Cerebellar cortex (tissue), 1 donor: ENCODE results near the gene TENT5C.

Experiments
- DNase-seq: peaks from one replicate; pipeline ENCODE4 v3.0.0-alpha.2; 2015; ENCODE audit warnings: low spot score

TENT5C gene

DNA sequence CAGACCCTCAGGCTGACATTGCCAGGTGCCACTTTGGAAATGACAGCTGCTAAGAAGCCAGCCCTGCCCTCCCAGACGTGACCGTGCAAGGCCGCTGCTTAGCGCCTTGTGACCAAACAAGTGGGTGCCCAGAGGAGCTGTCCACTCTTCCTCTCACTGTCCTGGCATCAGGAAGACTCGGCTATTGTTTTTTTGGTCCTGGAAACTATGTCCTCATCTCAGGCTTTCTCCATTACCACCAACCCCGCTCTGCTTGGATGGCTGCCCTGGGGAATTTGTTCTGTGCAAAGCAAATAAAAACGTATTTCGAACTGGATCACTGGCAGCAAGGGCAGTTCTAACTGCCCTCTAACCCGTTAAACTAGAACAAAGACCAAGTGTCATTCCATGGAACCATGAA, 13.7 kb upstream of the TENT5C start:
- DNase-seq, result no peak

DNA sequence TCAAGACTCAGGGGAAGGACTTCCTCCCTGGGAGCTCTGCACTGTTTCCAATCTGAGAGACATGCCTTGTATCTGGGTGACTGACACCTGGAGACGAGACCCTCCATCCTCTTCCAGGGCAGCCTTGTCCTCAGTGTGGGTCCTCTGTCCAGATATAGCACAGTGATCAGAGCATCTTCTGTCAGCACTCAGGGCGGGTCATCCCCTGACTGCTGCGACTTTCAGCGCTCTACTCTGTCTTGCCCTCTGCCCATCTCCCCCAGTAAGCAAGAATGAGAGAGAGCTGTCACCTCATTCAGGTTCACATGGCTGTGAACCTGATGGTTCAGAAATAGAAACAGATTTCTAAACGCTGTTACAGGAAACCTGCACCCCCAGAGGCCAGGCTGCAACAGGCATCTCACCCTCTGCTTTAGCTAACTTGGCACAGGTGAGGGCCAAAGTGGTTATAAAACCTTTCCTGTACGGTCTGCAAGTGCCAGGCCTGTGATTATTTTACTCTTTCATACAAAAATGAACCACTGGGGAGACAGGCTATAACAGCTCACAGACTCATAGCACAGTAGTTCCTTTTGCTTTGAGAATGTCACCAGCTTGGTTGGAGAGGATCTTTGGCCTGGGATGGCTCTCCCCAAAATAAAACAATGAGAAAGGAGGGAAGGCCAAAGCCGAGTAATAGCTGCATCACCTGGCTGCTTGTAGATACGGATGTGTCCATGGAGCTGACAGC, 11.4 kb upstream of the TENT5C start:
- peak; percentile 69 for DNase-seq

DNA sequence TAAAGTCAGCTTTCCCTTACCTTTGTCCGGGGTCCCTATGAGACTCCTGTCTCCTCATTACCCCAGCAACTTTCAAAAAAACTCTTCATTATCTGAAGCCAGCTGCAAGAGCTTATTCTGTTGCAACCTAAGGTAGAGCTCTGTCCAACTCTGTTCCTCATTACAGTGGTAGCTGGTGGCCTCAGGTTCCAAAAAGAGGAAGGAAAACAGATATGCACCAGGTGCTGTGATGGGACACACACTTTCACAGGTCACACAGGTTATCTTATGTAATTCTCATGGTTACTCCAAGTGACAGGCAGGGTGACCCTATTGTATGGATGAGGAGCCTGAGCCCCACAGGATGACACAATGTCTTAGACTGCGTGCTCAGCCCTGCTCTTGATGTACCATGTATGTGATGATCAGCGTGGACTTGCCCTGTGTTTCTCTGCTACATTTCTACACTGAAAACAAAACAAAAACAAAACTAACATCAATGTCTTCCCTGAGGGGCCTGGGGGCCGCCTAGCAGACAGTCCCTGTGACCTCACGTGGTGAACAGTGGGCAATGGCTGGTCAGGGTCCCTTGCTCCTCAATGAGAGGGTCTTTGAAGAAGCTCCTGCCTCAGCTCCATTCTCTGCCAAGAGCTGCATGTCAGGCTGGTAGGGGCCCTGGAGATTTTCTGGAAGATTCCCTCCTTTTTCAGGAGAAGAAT, 9.7 kb upstream of the TENT5C start:
- DNase-seq, result no peak

DNA sequence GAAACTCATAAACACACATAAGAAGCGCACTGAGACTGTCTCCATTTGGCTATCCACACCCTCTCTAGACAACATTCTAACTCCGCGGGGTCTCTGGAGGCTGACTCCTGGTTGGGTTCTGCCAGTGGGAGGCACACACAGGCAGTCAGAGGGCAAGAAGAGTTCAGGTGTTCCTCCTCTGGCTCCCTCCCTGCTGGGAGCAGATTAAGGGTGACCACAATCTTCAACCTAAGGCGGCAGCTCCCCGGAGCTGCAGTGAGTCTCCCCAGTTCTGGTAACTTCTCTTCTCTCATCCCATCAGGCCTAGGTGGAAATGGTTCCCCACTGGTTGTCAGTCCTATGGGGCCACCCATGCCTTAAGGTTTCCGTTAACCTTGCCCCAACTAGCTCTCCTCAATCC, 7.4 kb upstream of the TENT5C start:
- no peak for DNase-seq

DNA sequence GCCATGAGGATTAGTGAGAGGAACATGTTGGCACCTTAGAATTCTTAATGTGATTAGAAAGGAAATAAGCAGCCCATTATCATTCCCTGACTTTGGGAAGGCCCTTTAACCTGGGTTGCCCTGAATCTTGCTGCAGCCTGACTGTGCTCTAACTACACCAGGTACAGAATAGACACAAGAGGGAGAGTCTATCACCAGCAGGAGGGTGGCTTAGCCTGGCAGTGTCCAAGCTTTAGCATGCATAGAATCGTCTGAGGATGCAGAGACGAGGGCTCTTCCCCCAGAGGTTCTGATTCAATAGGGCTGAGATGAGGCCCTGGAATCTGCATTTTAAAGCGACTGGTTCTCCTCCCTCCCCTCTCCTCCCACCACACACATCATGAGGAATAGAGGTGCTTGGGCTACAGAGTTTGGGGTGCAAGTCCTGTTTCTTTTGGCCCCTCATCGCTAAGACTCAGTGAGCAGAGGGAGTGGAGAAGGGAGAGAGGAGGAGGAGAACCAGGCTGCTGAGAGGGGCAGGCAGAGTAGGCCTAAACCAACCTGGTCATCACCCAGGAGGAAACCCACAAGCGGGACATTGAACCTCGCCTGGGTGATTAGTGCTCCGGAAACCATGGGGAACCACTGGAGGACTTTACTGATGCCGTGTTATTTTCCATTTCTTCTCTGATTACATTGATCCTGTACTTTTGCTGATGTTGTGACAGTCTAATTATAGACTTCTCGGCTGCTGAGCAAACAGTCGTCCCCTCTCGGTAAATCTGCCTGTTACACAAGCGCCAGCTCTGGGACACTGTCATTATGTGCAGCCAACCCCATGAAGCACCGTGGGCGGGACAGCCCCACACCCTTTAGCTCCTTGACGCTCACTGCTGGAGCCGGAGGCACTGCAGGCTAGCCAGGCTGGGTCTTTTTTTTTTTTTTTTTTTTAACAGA, 6.3 kb upstream of the TENT5C start:
- DNase-seq, result no peak

DNA sequence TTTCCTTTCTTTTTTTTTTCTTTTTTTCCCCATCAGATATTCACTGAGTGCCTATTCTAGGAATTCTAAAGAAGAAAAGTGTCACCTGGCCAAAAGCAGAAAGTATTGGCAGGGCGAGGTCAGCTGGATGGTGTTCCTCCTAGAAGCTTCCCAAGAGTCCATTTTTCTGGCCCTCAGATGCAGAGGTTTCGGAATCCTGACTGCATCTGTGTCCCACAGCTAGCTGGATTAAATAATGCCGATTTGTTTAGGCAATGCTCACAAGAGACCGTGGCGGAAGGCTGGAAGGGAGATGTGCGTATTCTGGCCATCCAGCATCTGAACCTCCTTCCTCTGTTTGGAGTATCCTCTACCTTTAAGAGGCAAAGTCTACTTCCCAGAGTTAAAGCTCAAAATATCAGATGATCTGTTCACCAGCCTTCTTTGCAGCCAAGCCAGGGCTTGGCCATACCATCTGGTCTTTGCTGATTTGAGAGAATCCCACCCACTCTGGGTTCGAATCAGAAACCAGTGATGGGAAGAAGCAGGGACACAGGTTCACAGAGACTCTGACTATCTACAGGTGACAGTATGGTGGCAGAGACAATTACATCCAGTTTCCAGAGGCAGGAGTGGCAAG, 5.4 kb upstream of the TENT5C start:
- no peak for DNase-seq

DNA sequence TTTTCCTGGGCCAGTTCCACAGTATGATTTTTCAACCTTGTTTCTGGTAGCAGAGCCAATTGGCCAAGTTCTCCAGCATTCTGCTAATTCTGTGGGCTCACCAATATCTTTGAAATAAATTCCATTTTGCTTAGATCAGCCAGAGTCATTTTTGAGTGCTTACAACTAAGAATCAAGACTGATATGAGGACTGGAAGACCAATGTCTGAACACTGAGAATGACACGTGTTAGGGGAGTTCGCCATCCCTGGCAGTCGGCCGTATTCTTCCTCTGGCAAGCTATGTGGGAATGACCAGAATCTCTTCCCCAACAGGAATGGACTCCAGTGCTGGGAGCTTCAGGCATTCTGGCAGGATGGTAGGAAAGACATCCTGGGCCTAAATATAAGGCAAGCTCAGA, 4.9 kb upstream of the TENT5C start:
- peak; percentile 43 for DNase-seq

DNA sequence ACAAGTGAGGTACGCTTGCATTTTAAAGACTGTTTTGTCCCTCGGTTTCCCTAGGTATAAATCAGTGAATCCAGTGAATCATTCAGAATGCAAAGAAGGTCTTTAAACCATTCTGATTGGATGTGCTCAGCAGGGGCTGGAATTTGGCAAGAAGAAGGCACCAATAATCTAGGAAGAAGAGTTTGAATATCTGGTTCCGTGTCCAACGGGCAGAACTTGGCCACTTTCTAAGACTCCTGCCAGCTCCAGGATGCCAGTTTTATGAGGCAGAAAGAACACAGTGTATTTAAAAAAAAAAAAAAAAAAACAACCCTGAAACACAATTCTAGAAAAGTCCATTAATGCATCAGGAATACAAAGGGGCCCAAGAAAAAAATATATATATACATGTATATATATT, 3.0 kb upstream of the TENT5C start:
- no peak for DNase-seq

DNA sequence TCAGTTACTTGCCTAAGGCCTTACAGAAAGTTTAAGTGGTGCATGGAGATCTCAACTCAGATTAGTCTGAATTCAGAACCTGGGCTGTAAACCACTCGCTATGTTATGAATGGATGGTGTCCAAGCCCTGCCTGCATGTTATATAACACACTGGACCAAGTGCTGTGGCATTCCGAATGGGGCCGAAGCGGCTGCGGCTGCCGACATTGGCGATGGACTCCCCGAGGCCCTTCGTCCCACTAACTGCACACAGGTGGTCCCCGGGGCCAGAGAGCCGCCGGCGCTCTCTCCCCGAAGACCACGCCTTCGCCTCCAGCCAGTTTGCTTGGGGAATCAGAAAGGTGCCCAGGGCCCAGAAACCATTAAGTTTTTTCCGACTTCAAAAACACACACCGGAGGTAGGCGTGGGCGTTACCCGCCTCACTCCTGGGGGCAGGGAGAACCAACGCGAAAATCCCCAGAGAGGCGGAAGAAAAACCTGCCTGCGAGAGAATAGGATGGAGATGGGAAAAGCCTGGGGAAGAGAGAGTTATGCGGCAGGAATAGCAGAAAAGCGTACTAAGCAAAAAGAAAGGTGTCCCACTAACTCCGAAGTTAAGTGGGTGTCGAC, 579 bp upstream of the TENT5C start:
- peak; percentile 77 for DNase-seq

DNA sequence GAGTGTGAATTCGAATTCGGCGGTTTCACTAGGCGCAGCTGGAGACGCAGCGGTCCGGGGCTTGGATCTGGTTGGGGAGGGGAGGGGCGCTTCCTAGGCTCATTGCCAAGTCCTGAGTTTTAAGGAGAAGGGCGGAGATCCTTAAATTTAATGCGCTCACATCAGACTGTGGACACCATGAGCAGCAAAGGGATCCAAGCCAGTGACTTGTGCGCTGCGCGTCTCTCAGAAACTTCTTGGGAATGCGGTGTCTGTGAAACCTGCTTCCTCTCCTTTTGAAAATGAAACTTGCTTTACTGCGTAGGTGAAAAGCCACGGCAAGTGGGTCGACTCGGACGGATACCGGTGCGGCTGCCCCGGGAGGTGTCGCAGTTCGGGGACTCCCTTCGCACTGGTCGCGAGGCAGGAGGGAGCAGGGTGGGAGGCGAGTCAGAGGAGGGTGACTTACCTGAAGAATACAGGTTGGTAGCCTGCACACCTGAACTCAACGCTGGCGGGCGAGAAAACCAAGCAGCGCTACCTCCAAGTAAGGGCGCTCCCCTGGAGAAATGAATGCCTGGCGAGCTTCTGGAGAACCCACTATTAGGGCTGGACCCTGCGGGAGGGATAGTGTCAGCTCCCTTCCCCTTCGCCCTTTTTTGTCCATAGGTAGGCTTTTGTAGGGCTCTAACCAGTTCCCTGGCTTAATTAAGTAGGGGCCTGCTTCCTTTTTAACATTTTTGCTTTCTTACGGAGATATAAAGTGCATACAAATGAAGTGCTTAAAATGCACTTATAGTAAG, 992 bp downstream of the TENT5C start:
- DNase-seq, result no peak

DNA sequence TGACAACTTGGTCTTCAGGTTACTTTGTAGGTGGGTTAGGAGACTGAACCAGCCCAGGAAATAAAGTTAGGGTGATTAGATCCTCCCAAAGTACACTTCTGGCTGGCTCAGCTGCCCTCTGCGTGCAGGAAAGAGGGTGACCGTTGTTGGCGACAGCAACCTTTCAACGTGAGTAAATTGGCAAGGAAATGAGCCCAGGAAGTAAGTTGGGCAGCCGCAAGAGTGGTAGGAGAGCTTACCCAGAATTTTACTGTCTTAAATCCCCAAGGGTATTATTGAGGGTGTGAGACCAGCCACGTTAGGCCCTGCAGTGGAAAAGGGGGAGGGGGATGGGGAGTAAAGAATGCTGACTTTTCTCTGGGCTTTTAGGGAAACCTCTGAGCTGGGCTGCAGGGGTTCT, 1.6 kb downstream of the TENT5C start:
- no peak for DNase-seq

DNA sequence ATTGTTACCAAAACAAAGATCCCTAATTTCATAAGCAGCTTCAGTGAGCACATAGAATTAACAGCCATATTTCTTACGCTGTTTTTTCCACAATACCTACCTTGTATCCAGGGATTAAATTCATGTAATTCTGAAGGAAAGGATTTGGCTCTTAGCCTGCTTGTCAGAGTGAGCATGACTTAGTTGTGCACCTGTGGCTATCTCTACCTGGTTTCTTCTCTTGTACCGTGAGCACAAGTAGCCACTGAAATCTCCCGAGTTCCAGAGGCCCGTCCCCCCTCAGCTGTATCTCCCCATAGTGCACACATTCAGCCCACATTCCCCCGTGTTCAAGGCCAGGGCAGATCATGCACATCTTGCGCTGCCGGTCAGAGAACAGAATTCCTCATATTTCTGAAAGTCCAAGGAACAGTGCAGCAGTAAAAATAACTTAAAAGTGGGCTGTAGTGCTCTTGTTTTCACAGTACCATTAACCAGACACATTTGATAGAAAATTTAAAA, 2.3 kb downstream of the TENT5C start:
- no peak for DNase-seq

DNA sequence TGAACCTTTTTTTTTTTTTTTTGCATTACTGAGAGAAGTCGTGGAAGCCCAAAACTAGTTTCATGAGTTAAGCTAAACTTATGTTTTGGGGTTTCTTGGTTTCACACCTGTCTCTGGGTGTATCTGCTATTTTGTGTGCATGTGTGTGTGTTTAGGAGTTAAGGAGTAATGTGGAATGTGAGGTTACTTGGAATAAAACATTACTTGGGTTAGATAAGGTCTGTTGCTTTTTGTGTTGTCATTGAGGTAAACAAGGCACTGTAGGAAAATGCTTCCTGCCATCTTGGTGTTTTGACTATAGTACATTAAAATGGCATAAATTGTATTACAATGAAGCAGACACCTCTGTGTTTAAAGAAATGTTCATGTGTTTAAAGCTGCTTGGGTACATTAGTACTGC, 2.9 kb downstream of the TENT5C start:
- DNase-seq, result no peak

DNA sequence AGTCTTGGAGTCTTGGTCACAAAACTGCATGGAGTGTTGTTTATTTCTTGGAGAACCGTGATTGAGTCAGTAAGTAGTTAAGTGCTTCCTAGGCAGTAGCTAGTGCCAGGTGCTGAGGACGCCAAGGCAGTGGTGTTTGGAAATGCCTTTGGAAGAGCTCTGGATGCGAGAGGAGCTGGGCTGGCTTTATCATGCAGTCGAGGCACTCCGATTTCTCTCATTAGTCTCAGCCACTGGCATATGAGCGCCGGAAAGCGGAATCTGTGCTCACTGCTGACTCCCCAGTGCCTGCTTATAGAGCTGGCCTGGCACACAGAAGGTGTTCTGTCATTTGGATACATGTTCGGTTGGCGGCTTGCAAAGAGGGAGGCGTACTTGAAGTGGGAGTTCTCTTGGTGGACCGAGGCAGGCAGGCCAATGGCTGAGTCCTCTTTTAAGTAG, 3.6 kb downstream of the TENT5C start:
- DNase-seq, result no peak

DNA sequence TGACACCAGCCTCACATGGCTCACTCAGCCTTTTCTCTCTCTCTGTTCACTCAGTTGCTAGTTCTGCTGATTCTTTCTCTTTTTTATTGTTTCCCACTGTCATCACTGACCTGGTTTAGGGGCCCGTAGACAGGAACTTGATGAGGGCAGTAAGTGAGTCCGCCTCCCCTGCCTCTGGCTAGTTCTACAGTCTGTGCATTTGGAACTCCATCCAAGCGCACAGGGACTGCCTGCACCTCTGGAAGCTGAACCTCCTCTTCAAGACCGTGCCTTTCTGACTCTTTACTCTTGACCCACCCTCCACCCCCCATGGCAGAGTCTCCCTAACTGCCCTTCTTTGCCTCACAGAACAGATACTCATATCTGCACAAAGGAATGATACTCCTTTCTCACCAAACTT, 4.2 kb downstream of the TENT5C start:
- no peak for DNase-seq

DNA sequence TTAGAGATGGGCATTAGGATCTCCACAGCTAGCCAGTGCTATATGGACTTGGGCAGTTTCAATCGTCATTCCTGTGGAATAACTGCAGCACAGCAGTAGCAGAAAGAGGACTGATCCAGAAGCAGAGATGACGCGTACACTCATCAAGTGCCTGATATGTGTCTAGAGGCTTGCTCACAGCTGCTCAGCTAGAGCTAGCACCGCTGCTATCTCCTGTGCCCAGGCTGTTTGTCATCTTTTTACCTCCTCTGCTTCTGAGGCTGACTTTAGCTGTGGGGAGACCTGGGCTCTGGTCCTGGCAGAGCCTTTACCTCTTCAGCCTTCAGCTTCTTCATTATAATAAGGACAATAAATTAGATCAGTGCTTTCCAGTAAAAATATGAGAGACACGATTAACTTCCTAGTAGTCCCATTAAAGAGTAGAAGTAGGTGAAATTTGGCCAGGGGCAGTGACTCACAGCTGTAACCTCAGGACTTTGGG, 5.3 kb downstream of the TENT5C start:
- no peak for DNase-seq

DNA sequence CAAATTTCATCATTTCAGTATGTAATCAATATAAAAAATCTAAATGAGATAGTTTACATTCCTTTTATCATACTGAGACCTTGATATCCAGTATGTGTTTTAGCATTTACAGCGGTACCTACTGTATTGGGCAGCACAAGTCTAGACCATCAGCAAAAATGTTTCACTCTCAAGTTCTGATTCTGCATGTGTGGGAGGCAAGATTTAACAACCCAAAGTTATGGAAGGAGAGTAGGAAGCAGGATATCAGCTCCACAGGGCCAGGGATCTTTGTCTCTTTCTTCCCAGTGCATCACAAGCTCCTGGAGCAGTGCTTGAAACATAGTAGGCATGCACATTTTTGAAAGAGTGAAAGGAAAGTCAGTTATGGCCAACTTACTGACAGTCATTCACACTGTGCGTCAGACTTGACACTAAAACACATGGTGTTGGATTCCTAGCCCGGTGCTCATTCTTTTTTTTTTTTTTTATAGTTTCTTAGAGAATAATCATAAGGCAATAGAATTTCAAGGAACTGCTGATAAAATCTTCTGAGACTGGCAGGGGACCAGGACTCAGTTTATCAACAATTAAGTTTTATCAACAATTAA, 6.1 kb downstream of the TENT5C start:
- no peak for DNase-seq

DNA sequence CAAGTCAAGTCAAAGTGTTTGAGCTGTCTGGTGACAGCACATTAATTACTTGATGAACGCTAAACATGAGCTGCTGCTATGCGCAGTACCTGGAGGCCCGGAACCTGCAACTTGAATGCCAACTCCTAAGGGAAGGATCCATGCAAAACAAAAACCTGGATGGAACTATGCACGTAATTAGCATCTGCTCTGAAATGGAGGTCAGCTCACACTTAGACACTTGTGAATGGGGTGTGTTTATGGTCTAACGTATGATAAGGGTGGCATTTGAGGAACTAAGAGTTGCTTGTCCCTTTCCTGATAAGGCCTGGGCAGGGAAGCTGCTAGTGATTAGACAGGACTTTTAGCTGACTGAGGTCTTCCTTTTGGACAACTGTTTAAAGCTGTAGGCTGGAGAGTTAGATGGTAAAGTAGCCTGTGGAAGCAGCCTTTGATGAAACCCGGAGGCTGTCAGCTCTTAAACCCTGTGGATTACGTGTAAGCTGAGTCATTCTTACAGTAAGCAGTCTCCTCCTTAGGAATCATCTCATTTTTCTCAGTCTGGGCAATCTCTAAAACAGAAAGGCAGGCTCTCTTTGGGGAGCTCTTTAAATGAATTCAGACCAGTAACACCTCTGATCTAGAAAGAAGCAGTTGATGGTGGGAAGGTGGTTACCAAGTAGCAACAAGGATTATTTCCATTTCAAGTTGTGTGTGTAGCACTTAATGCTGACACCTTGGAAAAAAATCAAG, 6.8 kb downstream of the TENT5C start:
- DNase-seq, result no peak

DNA sequence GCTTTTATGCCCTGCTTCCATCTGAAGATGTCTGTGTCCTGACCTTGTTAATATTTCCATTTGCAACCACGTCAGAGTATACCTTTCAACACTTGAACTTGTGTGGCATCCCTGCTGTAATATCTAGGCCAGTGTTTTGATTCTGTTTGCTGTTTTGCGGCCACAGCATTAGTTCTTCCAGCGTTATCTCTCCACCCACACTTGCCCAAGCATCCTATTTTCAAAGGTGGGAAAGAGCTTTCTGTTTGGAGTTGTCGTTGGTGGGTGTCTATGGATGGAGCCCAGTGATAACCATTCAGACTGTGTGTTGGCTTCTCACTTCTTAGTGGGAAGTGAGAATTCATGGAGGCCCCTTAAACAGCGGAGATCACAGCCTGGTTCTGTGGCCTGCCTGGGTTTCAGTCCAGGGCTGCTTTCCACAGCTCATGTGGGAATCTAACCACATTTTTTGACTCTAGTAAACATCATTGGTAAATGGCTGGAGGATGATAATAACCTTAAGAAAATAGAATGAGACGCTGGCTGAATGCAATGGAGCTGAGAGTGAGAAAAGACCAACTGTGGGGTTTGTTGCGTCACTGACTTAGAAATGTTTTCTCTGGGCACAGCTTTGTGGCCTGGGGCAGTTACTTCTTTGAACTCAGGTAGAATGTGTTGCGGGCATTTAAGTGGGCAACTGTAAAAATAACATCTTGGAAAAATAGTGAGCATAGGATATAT, 7.6 kb downstream of the TENT5C start:
- no peak for DNase-seq
